Nasal cavity respiratory epithelium epithelial cell of viscerocranial mucosa (primary cell): ENCODE results near the gene ARFIP2. TPM values are rescaled to one million over a fixed set of nuclear protein-coding genes. Genes with fewer than 3 reads are reported as not detected.

Source experiments
- total RNA-seq: library from RNA; depleted of rRNA; stranded (reverse); fragments of >200 nt; gene quantifications from 2 replicates; pipeline ENCODE4 v1.2.3, GENCODE V29; 2014

Gene ARFIP2, protein sequence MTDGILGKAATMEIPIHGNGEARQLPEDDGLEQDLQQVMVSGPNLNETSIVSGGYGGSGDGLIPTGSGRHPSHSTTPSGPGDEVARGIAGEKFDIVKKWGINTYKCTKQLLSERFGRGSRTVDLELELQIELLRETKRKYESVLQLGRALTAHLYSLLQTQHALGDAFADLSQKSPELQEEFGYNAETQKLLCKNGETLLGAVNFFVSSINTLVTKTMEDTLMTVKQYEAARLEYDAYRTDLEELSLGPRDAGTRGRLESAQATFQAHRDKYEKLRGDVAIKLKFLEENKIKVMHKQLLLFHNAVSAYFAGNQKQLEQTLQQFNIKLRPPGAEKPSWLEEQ
- total RNA-seq: 46.9 and 50.9 TPM in 2 replicates

DNA sequence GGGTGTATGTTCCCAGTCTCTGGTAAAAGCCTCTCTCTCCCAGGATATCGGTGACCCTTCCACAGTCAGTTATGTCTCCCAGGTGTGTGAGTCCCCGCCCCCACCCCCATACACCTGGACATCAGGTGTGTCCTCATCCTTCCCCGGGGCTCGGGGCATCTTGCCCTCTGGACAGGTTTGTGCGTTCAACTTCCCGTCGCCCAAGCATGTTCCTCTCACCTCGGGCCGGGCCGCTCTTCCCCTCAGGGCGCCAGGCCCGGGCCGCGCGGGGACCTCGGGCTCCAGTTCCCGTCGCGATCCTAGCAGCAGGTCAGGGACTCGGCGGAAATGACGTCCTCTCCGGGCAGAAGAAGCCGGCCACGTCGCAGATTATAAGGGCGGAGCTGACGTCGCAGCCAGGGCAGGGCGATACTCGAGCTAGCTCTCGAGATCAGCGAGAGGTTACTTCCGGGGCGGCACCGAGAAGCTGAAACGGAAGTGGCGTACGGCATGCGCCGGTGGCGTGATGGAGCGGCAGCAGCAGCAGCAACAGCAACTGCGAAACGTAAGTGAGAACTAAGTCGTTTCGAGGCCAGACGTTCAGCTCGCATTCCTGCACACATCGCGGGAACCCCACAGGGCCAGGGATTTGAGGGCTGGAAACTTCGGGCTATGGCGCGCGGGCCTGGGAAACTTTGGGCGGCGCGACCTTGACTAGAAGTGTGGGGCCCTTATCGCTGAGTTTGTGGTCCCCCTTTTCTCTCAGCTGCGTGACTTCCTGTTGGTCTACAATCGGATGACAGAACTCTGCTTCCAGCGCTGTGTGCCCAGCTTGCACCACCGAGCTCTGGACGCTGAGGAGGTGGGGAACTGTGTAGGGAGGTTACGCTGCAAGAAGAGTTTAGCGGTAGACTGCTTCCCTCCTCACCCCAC is at the start of gene ARFIP2, which contains the start of gene TIMM10B:
Gene ARFIP2 (minus strand): TSS at position 320 of the 912 bp plus-strand sequence. CDS start 910 bp downstream, outside the sequence.
Gene TIMM10B (plus strand): TSS at position 490 of the 912 bp plus-strand sequence. CDS start 16 bp downstream, at position 506.

GRCh38 chr11:6497069-6497839 is 16.1 kb upstream of the ARFIP2 start, which contains the start of gene DNHD1:
Gene DNHD1 (plus strand): TSS chr11:6497280. CDS start chr11:6498216, 936 bp downstream.

GRCh38 chr11:6473451-6474412 is 7.4 kb downstream of the ARFIP2 start, which contains the start of gene TRIM3:
Gene TRIM3 (minus strand): TSS chr11:6473941. CDS start chr11:6465695, 8,246 bp downstream.

GRCh38 chr11:6440906-6441358 is 40.2 kb downstream of the ARFIP2 start, which contains the start of gene HPX:
Gene HPX (minus strand): TSS chr11:6440987. CDS start chr11:6440963, 24 bp downstream.

Other genes starting within 250 kb of the ARFIP2 start
- 8.9 and 15.4 TPM in 2 replicates for gene FHIP1B, start 246.7 kb downstream of the ARFIP2 start, total RNA-seq
- gene CNGA4, start 242.2 kb downstream of the ARFIP2 start, total RNA-seq: 0.07 TPM in 1 of 2 replicates, not detected in the other
- gene CCKBR, start 221.5 kb downstream of the ARFIP2 start, total RNA-seq: not detected in 2 replicates
- gene CAVIN3, start 160.8 kb downstream of the ARFIP2 start, total RNA-seq: 7.0 and 18.5 TPM in 2 replicates
- gene SMPD1, start 90.9 kb downstream of the ARFIP2 start, total RNA-seq: 2.7 and 4.9 TPM in 2 replicates
- gene APBB1, start 62.2 kb downstream of the ARFIP2 start, total RNA-seq: 0.34 and 2.2 TPM in 2 replicates
- gene HPX, start 40.3 kb downstream of the ARFIP2 start, total RNA-seq: 0.34 and 1.00 TPM in 2 replicates
- gene TRIM3, start 7.4 kb downstream of the ARFIP2 start, total RNA-seq: 10.6 and 21.4 TPM in 2 replicates
- gene TIMM10B, start 170 bp upstream of the ARFIP2 start, total RNA-seq: 44.8 and 51.8 TPM in 2 replicates
- gene DNHD1, start 15.9 kb upstream of the ARFIP2 start, total RNA-seq: 4.4 and 7.3 TPM in 2 replicates
- gene RRP8, start 122.3 kb upstream of the ARFIP2 start, total RNA-seq: 14.7 and 18.0 TPM in 2 replicates
- 42.7 and 77.8 TPM in 2 replicates for gene ILK, start 122.4 kb upstream of the ARFIP2 start, total RNA-seq
- 27.2 and 39.6 TPM in 2 replicates for gene TAF10, start 130.9 kb upstream of the ARFIP2 start, total RNA-seq
- gene TPP1, start 138.1 kb upstream of the ARFIP2 start, total RNA-seq: 46.5 and 172 TPM in 2 replicates
- under 0.01 and 0.21 TPM in 2 replicates for gene DCHS1, start 174.5 kb upstream of the ARFIP2 start, total RNA-seq
- 25.1 and 52.3 TPM in 2 replicates for gene MRPL17, start 202.0 kb upstream of the ARFIP2 start, total RNA-seq